B cell (primary cell): Measurements from ENCODE around the gene SMIM35. TPM values are rescaled to one million over a fixed set of nuclear protein-coding genes. Genes with fewer than 3 reads are reported as not detected.

Source experiments
- ATAC-seq: fragments of 200-7000 bp; cut with Tn5 transposase; one replicate; pipeline ENCODE4 v1.10.0; 2021; ENCODE audit warnings: low read depth, mild to moderate bottlenecking, moderate number of reproducible peaks, moderate library complexity
- CTCF ChIA-PET: fragments of 350-600 bp; sonication (Branson Sonifier 250); formaldehyde crosslinking; loops from one replicate; lab custom pipeline; 2021; ENCODE audit warnings: antibody characterized with exemption, inconsistent platforms; lab: Charles Lee
- POLR2A ChIA-PET: fragments of 350-600 bp; sonication (Branson Sonifier 250); formaldehyde crosslinking; loops from one replicate; lab custom pipeline; 2021; ENCODE audit warnings: antibody characterized with exemption; lab: Charles Lee
- DNase-seq: peaks from one replicate; pipeline ENCODE4 v3.0.0; 2013
- H2AFZ ChIP-seq: 2 replicates; pipeline ENCODE4 v1.6.1; 2012; ENCODE audit warnings: mild to moderate bottlenecking, low read depth, low read length; ENCODE audit not compliant: insufficient read depth, poor library complexity, severe bottlenecking
- H3K27ac ChIP-seq, 2 donors: 1 replicate in 1 of 2; 2 replicates in 1 of 2; pipeline ENCODE4 v1.5.1; 2012 to 2013; ENCODE audit warnings: low read length in 2 of 2, mild to moderate bottlenecking in 2 of 2, moderate library complexity in 1 of 2
- H3K27me3 ChIP-seq, 4 experiments: fragments of 200-600 bp in 1 of 4; sonication (generic) in 1 of 4; replicated peaks in 1 of 4; 1 replicate in 2 of 4; 2 replicates in 2 of 4; pipeline versions ENCODE4 v1.6.1 to v1.7.0; 2013 to 2016; ENCODE audit warnings: low read length in 3 of 4, mild to moderate bottlenecking in 2 of 4, mixed read lengths in 1 of 4, moderate library complexity in 1 of 4; ENCODE audit not compliant: insufficient read depth in 4 of 4, control insufficient read depth in 3 of 4; ENCODE audit errors: control extremely low read depth in 1 of 4
- H3K36me3 ChIP-seq, 2 experiments: replicated peaks in 1 of 2; 1 replicate in 1 of 2; 2 replicates in 1 of 2; pipeline versions ENCODE4 v1.6.1 to v1.7.1; 2013; ENCODE audit warnings: low read length in 1 of 2; ENCODE audit not compliant: insufficient read depth in 2 of 2, control insufficient read depth in 1 of 2; ENCODE audit errors: control extremely low read depth in 1 of 2, extremely low read depth in 1 of 2
- H3K4me1 ChIP-seq, 2 donors: fragments of 200-600 bp in 1 of 2; sonication (generic) in 1 of 2; 1 replicate in 1 of 2; 2 replicates in 1 of 2; pipeline versions ENCODE4 v1.5.1 to v1.6.1; 2013 to 2017; ENCODE audit warnings: low read length in 2 of 2; ENCODE audit not compliant: control insufficient read depth in 2 of 2, insufficient read depth in 2 of 2
- H3K4me2 ChIP-seq: replicated peaks from 2 replicates; pipeline ENCODE3; 2012; ENCODE audit warnings: mild to moderate bottlenecking, low read depth, low read length; ENCODE audit not compliant: poor library complexity, severe bottlenecking
- H3K4me3 ChIP-seq, 5 experiments: fragments of 200-600 bp in 1 of 5; sonication (generic) in 1 of 5; 1 replicate in 3 of 5; 2 replicates in 2 of 5; pipeline versions ENCODE4 v1.5.1 to v1.7.0; 2011 to 2016; ENCODE audit warnings: low read length in 4 of 5, mild to moderate bottlenecking in 4 of 5, low read depth in 2 of 5, control low read depth in 1 of 5, moderate library complexity in 1 of 5; ENCODE audit not compliant: insufficient read depth in 1 of 5; ENCODE audit errors: control extremely low read depth in 1 of 5, extremely low read depth in 1 of 5
- H3K79me2 ChIP-seq: fragments of 200-600 bp; sonication (generic); one replicate; pipeline ENCODE4 v1.6.0; 2016; ENCODE audit warnings: low read length; ENCODE audit not compliant: control insufficient read depth, insufficient read depth
- H3K9ac ChIP-seq: fragments of 200-600 bp; sonication (generic); 2 replicates; pipeline ENCODE4 v1.6.1; 2017; ENCODE audit warnings: mild to moderate bottlenecking, low read length, moderate library complexity
- H3K9me3 ChIP-seq, 3 donors: one replicate each; pipeline versions ENCODE4 v1.6.1 to v1.7.1; 2013; ENCODE audit warnings: low read length in 2 of 3; ENCODE audit not compliant: control insufficient read depth in 2 of 3, insufficient read depth in 1 of 3; ENCODE audit errors: control extremely low read depth in 1 of 3
- H4K20me1 ChIP-seq: 2 replicates; pipeline ENCODE4 v1.6.0; 2012; ENCODE audit warnings: mild to moderate bottlenecking, low read length; ENCODE audit not compliant: insufficient read depth, control insufficient read depth, poor library complexity, severe bottlenecking
- H3K27ac Mint-ChIP-seq: one replicate; pipeline ENCODE4 v1.8.0; 2021; ENCODE audit warnings: mixed read lengths
- H3K27me3 Mint-ChIP-seq: one replicate; pipeline ENCODE4 v1.8.0; 2021; ENCODE audit warnings: mixed read lengths
- H3K4me1 Mint-ChIP-seq: one replicate; pipeline ENCODE4 v1.8.0; 2021; ENCODE audit warnings: mixed read lengths
- H3K4me3 Mint-ChIP-seq: one replicate; pipeline ENCODE4 v1.8.0; 2021; ENCODE audit warnings: mixed read lengths
- H3K9me3 Mint-ChIP-seq: one replicate; pipeline ENCODE4 v1.8.0; 2022; ENCODE audit warnings: mixed read lengths; ENCODE audit not compliant: insufficient read depth
- CTCF ChIP-seq: fragments of 200-600 bp; IDR thresholded peaks from one replicate; pipeline ENCODE4 v1.8.0; 2022; ENCODE audit warnings: antibody characterized with exemption, mild to moderate bottlenecking
- EZH2 ChIP-seq: IDR thresholded peaks from 2 replicates; pipeline ENCODE4 v1.6.1; 2012; ENCODE audit warnings: borderline replicate concordance, low read depth, mild to moderate bottlenecking, moderate library complexity, low read length; ENCODE audit not compliant: insufficient read depth, poor library complexity, severe bottlenecking
- WGBS: methylation state at CpG from one replicate; pipeline ENCODE4 v1.1.5; 2013; ENCODE audit warnings: missing lambda C conversion rate; ENCODE audit not compliant: insufficient coverage; 5-methylcytosine and 5-hydroxymethylcytosine counted together
- intact Hi-C: fragments of 100-400 bp; cut with micrococcal nuclease; formaldehyde crosslinking; loops from one replicate; pipeline ENCODE4 v1.10.0; 2022
- polyA plus RNA-seq: library from polyadenylated mRNA; depleted of rRNA; stranded (reverse); fragments of >200 nt; gene quantifications from 2 replicates; pipeline ENCODE4 v1.2.3, GENCODE V29; 2012
- total RNA-seq, 2 donors: library from RNA; stranded (reverse); fragments of 120-200 nt in 1 of 2; gene quantifications; 1 replicate in 1 of 2; 2 replicates in 1 of 2; pipeline versions ENCODE4 v1.2.3 to v1.2.4, GENCODE V29; 2013 to 2022

SMIM35 gene
- total and polyA plus RNA-seq, 2 donors (not counting 1 experiment from before 2014, with no cell fraction given): 1.3 to 4.5 TPM

GRCh38 chr11:118111744-118112035 is 24.9 kb upstream of the SMIM35 start:
- peaks cover 26% of the 10 kb centered on the region for H3K27me3 Mint-ChIP-seq
- no peak for TF ChIP-seq CTCF
- no peak overlapping the region for H3K27ac Mint-ChIP-seq
- H3K27me3 ChIP-seq: peaks cover 0 to 7% (median 2%) of the 10 kb centered on the region in 4 experiments
- H3K4me1 ChIP-seq: no peaks in the 10 kb centered on the region
- WGBS: 94% methylated on average over 4 of the region's 6 CpGs
- ChIA-PET POLR2A (no interaction called here), CTCF (no interaction called here)
- intact Hi-C loops: no loop called here
- no peaks in the 10 kb centered on the region for H4K20me1 ChIP-seq
- no peak overlapping the region for H3K4me3 ChIP-seq
- no peak overlapping the region for H2AFZ ChIP-seq
- H3K79me2 ChIP-seq: no peaks in the 10 kb centered on the region
- H3K4me1 Mint-ChIP-seq: no peaks in the 10 kb centered on the region
- H3K36me3 ChIP-seq: no peaks in the 10 kb centered on the region
- H3K4me3 Mint-ChIP-seq: no peak overlapping the region
- no peak overlapping the region for H3K27ac ChIP-seq
- no peak for DNase-seq
- H3K4me2 ChIP-seq: no peak overlapping the region
- no peaks in the 10 kb centered on the region for H3K9me3 Mint-ChIP-seq
- no peak for ATAC-seq
- no peak overlapping the region for H3K9ac ChIP-seq
- H3K9me3 ChIP-seq: no peaks in the 10 kb centered on the region

- Mint-ChIP-seq H3K27me3 (peaks cover 27% of the 10 kb centered on the region), H3K4me1 (no peaks in the 10 kb centered on the region), H3K27ac (no peak overlapping the region), H3K4me3 (no peak overlapping the region), H3K9me3 (no peaks in the 10 kb centered on the region)
- no peaks in the 10 kb centered on the region for H3K79me2 ChIP-seq
- WGBS: 100% methylated on average over 3 of the region's 8 CpGs
- H2AFZ ChIP-seq: no peak overlapping the region
- intact Hi-C loops: no loop called here
- H3K4me1 ChIP-seq: no peaks in the 10 kb centered on the region
- H3K27ac ChIP-seq: no peak overlapping the region
- H3K36me3 ChIP-seq: no peaks in the 10 kb centered on the region
- H3K9ac ChIP-seq: no peak overlapping the region
- no peak for TF ChIP-seq EZH2
- TF ChIP-seq CTCF: no peak
- ChIA-PET CTCF (no interaction called here), POLR2A (no interaction called here)
- peaks cover 0 to 7% (median 2%) of the 10 kb centered on the region in 4 experiments for H3K27me3 ChIP-seq
- no peaks in the 10 kb centered on the region for H3K9me3 ChIP-seq
- ATAC-seq (no peak), DNase-seq (no peak)
- no peaks in the 10 kb centered on the region for H4K20me1 ChIP-seq
- no peak overlapping the region for H3K4me2 ChIP-seq
- H3K4me3 ChIP-seq: no peak overlapping the region
Measured at GRCh38 chr11:118111019-118111743, 24.4 kb upstream of the SMIM35 start.
